Neural progenitor cell (in vitro differentiated cells): ENCODE measurements around the gene FGD3.

Experiments used
- EZH2phosphoT487 ChIP-seq: fragments of 200-600 bp; sonication (generic); IDR thresholded peaks from 2 replicates; pipeline ENCODE4 v1.6.1; 2017; ENCODE audit warnings: antibody characterized with exemption
- TF ChIP-seq, protein P1 (sequence below): fragments of 200-600 bp; sonication (generic); IDR thresholded peaks from 2 replicates; pipeline ENCODE4 v1.5.1; 2017; ENCODE audit warnings: antibody characterized with exemption, mild to moderate bottlenecking

DNA sequence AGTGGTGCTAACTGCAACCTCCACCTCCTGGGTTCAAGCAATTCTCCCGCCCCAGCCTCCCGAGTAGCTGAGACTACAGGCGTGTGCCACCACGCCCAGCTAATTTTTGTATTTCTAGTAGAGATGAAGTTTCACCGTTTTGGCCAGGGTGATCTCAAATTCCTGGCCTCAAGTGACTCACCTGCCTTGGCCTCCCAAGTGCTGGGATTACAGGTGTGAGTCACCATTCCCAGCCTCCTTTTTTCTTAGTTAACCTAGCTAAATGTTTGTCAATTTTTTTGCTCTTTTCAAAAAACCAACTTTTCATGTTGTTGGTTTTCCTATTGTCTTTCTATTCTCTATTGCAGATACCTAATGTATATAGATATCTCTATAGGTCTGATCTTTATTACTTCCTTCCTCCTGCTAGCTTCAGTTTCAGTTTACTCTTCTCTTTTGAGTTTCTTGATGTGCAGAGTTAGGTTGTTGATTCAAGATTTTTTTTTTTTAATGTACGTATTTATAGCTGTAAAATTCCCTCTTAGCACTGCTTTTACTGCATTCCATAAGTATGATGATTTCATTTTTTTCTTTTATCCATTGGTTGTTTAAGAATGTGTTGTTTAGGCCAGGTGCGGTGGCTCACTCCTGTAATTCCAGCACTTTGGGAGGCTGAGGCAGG lies 32.9 kb downstream of the FGD3 start:
- TF ChIP-seq, protein P1, sequence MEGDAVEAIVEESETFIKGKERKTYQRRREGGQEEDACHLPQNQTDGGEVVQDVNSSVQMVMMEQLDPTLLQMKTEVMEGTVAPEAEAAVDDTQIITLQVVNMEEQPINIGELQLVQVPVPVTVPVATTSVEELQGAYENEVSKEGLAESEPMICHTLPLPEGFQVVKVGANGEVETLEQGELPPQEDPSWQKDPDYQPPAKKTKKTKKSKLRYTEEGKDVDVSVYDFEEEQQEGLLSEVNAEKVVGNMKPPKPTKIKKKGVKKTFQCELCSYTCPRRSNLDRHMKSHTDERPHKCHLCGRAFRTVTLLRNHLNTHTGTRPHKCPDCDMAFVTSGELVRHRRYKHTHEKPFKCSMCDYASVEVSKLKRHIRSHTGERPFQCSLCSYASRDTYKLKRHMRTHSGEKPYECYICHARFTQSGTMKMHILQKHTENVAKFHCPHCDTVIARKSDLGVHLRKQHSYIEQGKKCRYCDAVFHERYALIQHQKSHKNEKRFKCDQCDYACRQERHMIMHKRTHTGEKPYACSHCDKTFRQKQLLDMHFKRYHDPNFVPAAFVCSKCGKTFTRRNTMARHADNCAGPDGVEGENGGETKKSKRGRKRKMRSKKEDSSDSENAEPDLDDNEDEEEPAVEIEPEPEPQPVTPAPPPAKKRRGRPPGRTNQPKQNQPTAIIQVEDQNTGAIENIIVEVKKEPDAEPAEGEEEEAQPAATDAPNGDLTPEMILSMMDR: no peak
- TF ChIP-seq EZH2phosphoT487: no peak
